ENCODE results near the gene DNAH11.

DNA sequence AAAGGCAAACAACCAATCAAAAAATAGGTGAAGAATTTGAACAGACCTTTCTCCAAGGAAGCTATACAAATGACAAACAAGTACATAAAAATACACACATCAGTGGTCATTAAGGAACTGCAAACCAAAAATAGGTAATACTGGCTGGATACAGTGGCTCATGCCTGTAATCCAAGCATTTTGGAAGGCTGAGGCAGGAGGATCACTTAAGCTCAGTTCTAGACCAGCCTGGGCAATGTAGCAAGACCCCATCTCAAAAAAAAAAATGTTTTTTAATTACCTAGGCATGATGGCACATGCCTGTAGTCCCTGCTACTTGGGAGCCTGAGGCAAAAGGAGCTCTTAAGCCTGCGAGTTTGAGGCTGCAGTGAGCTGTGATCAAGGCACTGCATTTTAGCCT is 383.6 kb downstream of the DNAH11 start:
- TF ChIP-seq RAD21 (CRISPR knock-in tag; conservative IDR thresholded peaks at IDR 0.05 in 1 of 2, IDR thresholded peaks at IDR 0.05 in 1 of 2) (no peak), MED1 (CRISPR knock-in tag; IDR thresholded peaks at IDR 0.05; ENCODE audit: borderline replicate concordance) (no peak), ZNF311 (CRISPR knock-in tag; IDR thresholded peaks at IDR 0.05) (no peak), SNIP1 (IDR thresholded peaks at IDR 0.05; ENCODE audit: low read depth) (no peak), POLR2A (conservative IDR thresholded peaks at IDR 0.05) (no peak), RNF2 (IDR thresholded peaks at IDR 0.05) (no peak), PHF8 (IDR thresholded peaks at IDR 0.05; ENCODE audit: borderline replicate concordance, low read length) (no peak), NCOA1 (IDR thresholded peaks at IDR 0.05; ENCODE audit: low read depth) (no peak), THRAP3 (IDR thresholded peaks at IDR 0.05; ENCODE audit: borderline replicate concordance) (no peak), ILF3 (IDR thresholded peaks at IDR 0.05; ENCODE audit: borderline replicate concordance) (no peak)
- TF ChIP-seq, protein P1, sequence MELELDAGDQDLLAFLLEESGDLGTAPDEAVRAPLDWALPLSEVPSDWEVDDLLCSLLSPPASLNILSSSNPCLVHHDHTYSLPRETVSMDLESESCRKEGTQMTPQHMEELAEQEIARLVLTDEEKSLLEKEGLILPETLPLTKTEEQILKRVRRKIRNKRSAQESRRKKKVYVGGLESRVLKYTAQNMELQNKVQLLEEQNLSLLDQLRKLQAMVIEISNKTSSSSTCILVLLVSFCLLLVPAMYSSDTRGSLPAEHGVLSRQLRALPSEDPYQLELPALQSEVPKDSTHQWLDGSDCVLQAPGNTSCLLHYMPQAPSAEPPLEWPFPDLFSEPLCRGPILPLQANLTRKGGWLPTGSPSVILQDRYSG (tag; conservative IDR thresholded peaks at IDR 0.05; ENCODE audit: low read depth) = no peak
- TF ChIP-seq, protein P2, sequence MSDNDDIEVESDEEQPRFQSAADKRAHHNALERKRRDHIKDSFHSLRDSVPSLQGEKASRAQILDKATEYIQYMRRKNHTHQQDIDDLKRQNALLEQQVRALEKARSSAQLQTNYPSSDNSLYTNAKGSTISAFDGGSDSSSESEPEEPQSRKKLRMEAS (CRISPR knock-in tag; IDR thresholded peaks at IDR 0.05) = no peak

Data from K562 (cell line).